ENCODE data around the gene GMCL2.

Gene GMCL2

GRCh38 chr5:178211095-178212048 lies 24.2 kb upstream of the GMCL2 start:
- Histone ChIP-seq H3K27me3 (no peaks in the 10 kb centered on the region), H3K4me2 (no peak overlapping the region), H3K9me3 (replicated peaks in 1 of 11) (no peaks in the 10 kb centered on the region), H3K36me3 (peaks cover 99 to 100% (median 100%) of the 10 kb centered on the region in 11 experiments), H3K9ac (no peak overlapping the region; a peak in 1 of 22 replicates), H4K20me1 (peaks cover 100% of the 10 kb centered on the region in 11 experiments), H3K27ac (no peak overlapping the region), H3K4me1 (peaks cover 26 to 61% (median 44%) of the 10 kb centered on the region in 10 experiments), H3K4me3 (no peak overlapping the region)
- TF ChIP-seq Cebpa-rat (IDR thresholded peaks at IDR 0.05) = no peak

DNA sequence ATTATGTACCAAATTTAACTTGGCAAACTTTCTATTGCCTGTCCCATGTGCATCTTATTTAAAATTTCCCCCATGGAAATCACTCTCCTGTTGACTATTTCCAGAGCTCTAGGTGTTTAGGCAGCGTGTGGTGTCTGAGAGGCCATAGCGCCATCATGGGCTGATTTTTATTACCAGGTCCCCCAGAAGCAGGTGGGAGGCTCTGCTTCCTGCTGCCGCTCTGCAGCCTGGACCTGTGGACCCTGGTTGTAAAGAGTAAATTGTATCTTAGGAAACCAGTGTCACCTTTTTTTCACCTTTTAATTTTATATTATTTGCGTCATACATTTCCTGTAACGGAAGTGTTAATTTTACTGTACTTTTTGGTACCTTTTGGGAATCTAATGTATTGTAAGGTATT lies 23.5 kb upstream of the GMCL2 start:
- no peaks in the 10 kb centered on the region; a peak in 2 of 22 replicates for H3K9me3 ChIP-seq (replicated peaks in 1 of 11)
- no peaks in the 10 kb centered on the region for H3K27me3 ChIP-seq
- peaks cover 97 to 100% (median 100%) of the 10 kb centered on the region in 11 experiments for H3K36me3 ChIP-seq
- no peak overlapping the region for H3K4me3 ChIP-seq
- H3K9ac ChIP-seq = no peak overlapping the region
- peaks cover 30 to 60% (median 43%) of the 10 kb centered on the region in 10 experiments for H3K4me1 ChIP-seq
- no peak overlapping the region for H3K4me2 ChIP-seq
- H3K27ac ChIP-seq = no peak overlapping the region
- peaks cover 100% of the 10 kb centered on the region in 11 experiments for H4K20me1 ChIP-seq
- no peak for TF ChIP-seq Cebpa-rat (IDR thresholded peaks at IDR 0.05)

DNA sequence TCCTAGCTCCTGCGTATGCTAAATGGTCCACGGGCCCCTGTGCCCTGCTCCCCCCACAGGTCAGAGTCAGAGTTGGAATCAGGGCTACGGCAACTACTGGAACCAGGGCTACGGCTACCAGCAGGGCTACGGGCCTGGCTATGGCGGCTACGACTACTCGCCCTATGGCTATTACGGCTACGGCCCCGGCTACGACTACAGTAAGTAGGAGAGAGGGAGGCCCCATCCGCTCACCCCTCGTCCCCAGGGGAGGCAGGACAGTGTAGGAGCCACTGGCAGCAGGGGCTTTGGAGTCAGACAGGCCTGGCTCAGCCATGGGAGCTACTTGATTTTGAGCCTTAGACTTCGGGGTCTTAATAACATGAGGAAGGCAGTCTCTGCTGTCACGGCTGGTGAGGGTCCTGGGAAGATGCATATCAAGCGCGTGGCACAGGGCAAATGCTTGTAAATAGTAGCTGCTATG lies 22.9 kb upstream of the GMCL2 start:
- H3K4me1 ChIP-seq = peaks cover 25 to 54% (median 38%) of the 10 kb centered on the region in 10 experiments
- peaks cover 91 to 100% (median 100%) of the 10 kb centered on the region in 11 experiments for H3K36me3 ChIP-seq
- no peak for TF ChIP-seq Cebpa-rat (IDR thresholded peaks at IDR 0.05)
- H4K20me1 ChIP-seq = peaks cover 99 to 100% (median 100%) of the 10 kb centered on the region in 11 experiments
- peak overlapping the region in 3 of 11 experiments; percentile 13 to 21 (median 19); a peak in 1 of 22 replicates for H3K9ac ChIP-seq
- H3K4me3 ChIP-seq = no peak overlapping the region
- no peak overlapping the region for H3K27ac ChIP-seq
- H3K4me2 ChIP-seq = no peak overlapping the region; a peak in 1 of 22 replicates
- H3K27me3 ChIP-seq = no peaks in the 10 kb centered on the region
- no peaks in the 10 kb centered on the region; a peak in 3 of 22 replicates for H3K9me3 ChIP-seq (replicated peaks in 1 of 11)

DNA sequence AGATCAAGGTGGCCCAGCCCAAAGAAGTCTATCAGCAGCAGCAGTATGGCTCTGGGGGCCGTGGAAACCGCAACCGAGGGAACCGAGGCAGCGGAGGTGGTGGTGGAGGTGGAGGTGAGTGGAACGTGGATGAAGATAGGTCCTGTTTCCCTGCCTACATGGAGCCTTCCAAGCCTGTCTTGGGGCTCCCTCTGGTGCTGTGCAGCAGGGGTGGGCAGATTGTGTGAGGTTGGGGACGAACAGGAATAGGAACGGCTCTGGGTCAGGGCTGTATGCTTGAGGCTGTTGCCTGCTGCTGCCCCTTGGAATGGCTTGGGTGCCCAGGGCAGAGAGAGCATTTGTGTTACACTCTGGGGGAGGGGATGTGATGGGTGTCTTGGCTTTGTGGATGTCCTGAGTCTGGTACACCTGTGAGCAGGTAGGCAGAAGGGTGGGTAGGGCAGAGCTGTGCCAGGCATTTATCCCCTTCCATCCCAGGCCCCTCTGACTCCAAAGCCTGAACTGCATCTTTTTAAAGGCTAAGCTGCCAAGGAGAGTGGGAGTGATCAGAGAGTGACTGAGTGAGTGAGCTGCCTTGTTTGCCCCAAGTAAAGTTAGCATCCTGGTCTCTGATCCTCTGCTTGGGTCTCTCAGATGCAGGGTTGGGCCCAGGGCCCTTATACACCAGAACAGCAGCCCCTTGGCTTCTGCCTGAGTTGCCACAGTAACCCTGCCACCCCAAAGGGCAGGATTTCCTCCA lies 22.3 kb upstream of the GMCL2 start:
- Histone ChIP-seq H3K4me2 (no peak overlapping the region; a peak in 2 of 22 replicates), H3K9me3 (replicated peaks in 1 of 11) (no peaks in the 10 kb centered on the region; a peak in 4 of 22 replicates), H3K27ac (no peak overlapping the region), H4K20me1 (peaks cover 93 to 100% (median 100%) of the 10 kb centered on the region in 11 experiments), H3K4me1 (peaks cover 24 to 49% (median 34%) of the 10 kb centered on the region in 10 experiments), H3K4me3 (no peak overlapping the region), H3K36me3 (peaks cover 85 to 97% (median 94%) of the 10 kb centered on the region in 11 experiments), H3K27me3 (no peaks in the 10 kb centered on the region), H3K9ac (peak overlapping the region in 3 of 11 experiments; percentile 19 to 37 (median 21); a peak in 3 of 22 replicates)
- no peak for TF ChIP-seq Cebpa-rat (IDR thresholded peaks at IDR 0.05)

- Histone ChIP-seq H3K4me2 (peak overlapping the region in 3 of 11 experiments; percentile 94 to 98 (median 96); a peak in 7 of 22 replicates), H4K20me1 (peaks cover 85 to 93% (median 92%) of the 10 kb centered on the region in 11 experiments), H3K9me3 (replicated peaks in 1 of 11) (no peaks in the 10 kb centered on the region; a peak in 4 of 22 replicates), H3K27me3 (no peaks in the 10 kb centered on the region), H3K9ac (peak overlapping the region in 1 of 11 experiments; percentile 37; a peak in 1 of 22 replicates), H3K36me3 (peaks cover 77 to 89% (median 86%) of the 10 kb centered on the region in 11 experiments), H3K4me1 (peaks cover 24 to 49% (median 33%) of the 10 kb centered on the region in 10 experiments), H3K27ac (no peak overlapping the region), H3K4me3 (no peak overlapping the region)
- no peak for TF ChIP-seq Cebpa-rat (IDR thresholded peaks at IDR 0.05)
Measured at GRCh38 chr5:178208540-178209227, 21.5 kb upstream of the GMCL2 start.

DNA sequence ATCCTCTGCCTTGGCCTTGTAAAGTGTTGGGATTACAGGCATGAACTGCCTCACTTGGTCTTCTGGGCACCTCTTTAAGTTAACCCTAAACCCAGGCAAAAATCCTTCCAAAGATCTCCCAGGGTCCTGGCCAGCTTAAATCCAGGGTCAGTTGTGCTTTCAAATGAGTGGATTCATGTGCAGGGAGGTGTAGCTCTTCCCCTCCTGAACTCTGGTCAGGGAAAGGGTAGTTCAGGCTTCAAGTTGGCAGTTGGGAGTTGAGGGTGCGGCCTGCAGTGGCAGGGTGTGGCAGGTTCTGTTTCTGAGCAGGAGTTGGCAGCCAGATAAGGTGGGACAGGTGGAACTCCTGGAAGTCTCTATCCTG lies 20.7 kb upstream of the GMCL2 start:
- H3K9ac ChIP-seq = peak overlapping the region in 9 of 11 experiments; percentile 2 to 100 (median 99); a peak in 10 of 22 replicates
- H3K36me3 ChIP-seq = peaks cover 69 to 81% (median 78%) of the 10 kb centered on the region in 11 experiments
- peak overlapping the region in 5 of 10 experiments; percentile 28 to 100 (median 100); a peak in 5 of 20 replicates for H3K4me3 ChIP-seq
- no peaks in the 10 kb centered on the region; a peak in 4 of 22 replicates for H3K9me3 ChIP-seq (replicated peaks in 1 of 11)
- H4K20me1 ChIP-seq = peaks cover 77 to 85% (median 84%) of the 10 kb centered on the region in 11 experiments
- no peak overlapping the region for H3K27ac ChIP-seq
- peaks cover 24 to 46% (median 31%) of the 10 kb centered on the region in 10 experiments for H3K4me1 ChIP-seq
- no peak for TF ChIP-seq Cebpa-rat (IDR thresholded peaks at IDR 0.05)
- peak overlapping the region; percentile 84 to 98 (median 95) for H3K4me2 ChIP-seq
- no peaks in the 10 kb centered on the region for H3K27me3 ChIP-seq

DNA sequence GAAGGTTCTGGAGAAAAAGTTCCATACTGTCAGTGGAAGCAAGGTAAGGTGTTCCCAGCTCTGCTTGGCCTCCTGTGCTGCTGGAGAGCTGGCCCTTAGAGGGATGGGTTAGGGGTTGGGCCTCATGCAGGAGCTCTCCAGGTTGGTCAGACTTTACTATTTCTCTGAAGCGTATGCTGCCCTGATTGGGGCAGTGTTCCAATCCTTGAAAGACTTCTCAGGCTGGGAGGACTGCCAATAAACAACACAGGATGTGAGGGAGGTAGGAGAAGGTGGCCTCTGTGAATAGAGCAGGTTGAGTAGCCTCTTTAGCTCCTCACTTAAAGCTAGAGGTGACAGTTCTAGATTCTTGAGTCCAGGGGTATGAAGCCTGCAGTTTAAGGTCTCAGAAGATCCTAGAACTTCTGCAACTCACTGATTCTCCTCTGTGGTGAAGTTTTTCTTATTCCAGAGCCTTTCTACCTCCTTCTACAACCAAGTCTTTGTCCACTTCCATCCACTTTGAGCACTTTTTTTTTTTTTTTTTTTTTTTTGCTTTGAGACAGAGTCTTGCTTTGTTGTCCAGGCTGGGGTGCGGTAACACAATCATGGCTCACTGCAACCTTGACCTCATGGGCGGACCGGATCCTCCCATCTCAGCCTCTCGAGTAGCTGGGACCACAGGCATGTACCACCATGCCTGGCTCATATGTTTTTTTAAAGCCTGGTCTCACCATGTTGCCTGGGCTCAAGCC lies 20.2 kb upstream of the GMCL2 start:
- peak overlapping the region in 9 of 10 experiments; percentile 93 to 100 (median 99); a peak in 16 of 20 replicates for H3K4me3 ChIP-seq
- H3K27me3 ChIP-seq = no peaks in the 10 kb centered on the region
- H3K4me2 ChIP-seq = peak overlapping the region; percentile 84 to 98 (median 95)
- TF ChIP-seq Cebpa-rat (IDR thresholded peaks at IDR 0.05) = no peak
- H3K9ac ChIP-seq = peak overlapping the region; percentile 16 to 100 (median 100); a peak in 18 of 22 replicates
- peaks cover 64 to 75% (median 72%) of the 10 kb centered on the region in 11 experiments for H3K36me3 ChIP-seq
- H3K4me1 ChIP-seq = peaks cover 25 to 50% (median 34%) of the 10 kb centered on the region in 10 experiments
- no peak overlapping the region for H3K27ac ChIP-seq
- peaks cover 72 to 80% (median 78%) of the 10 kb centered on the region in 11 experiments for H4K20me1 ChIP-seq
- H3K9me3 ChIP-seq (replicated peaks in 1 of 11) = no peaks in the 10 kb centered on the region; a peak in 4 of 22 replicates

Data from BLaER1 treated with 17β-estradiol and CSF1 and Interleukin-3, amounts not matched to agents 10 nM and 100 nM (cell line).